ENCODE measurements around the gene ZBTB12.
"Not testable (repeated sequence)": the region's sequence is repeated elsewhere in the genome, so short reads cannot be mapped to it uniquely, and the experiment has no call there.

ZBTB12 gene

DNA sequence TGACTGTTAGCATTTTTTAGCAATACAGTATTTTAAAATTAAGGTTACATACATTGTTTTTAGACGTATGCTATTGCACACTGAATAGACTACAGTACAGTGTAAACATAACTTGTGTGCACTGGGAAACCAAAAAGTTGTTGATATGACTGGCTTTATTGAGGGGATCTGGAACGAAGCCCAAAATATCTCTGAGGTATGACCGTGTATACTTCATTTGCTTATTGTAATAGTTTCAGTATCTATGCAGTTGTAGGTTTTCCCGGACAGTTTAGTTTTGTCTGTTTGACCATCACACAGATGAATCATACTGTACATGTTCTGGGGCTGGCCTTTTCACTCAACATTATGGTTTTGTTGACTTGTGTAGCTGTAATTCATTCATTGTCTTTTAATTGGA is 6.9 kb upstream of the ZBTB12 start:
- TF ChIP-seq, protein P1, sequence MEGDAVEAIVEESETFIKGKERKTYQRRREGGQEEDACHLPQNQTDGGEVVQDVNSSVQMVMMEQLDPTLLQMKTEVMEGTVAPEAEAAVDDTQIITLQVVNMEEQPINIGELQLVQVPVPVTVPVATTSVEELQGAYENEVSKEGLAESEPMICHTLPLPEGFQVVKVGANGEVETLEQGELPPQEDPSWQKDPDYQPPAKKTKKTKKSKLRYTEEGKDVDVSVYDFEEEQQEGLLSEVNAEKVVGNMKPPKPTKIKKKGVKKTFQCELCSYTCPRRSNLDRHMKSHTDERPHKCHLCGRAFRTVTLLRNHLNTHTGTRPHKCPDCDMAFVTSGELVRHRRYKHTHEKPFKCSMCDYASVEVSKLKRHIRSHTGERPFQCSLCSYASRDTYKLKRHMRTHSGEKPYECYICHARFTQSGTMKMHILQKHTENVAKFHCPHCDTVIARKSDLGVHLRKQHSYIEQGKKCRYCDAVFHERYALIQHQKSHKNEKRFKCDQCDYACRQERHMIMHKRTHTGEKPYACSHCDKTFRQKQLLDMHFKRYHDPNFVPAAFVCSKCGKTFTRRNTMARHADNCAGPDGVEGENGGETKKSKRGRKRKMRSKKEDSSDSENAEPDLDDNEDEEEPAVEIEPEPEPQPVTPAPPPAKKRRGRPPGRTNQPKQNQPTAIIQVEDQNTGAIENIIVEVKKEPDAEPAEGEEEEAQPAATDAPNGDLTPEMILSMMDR (IDR thresholded peaks at IDR 0.05; ENCODE audit: low read depth, low read length), result no peak
- no peak overlapping the region for H3K4me3 ChIP-seq (ENCODE audit: low read depth, low read length)

DNA sequence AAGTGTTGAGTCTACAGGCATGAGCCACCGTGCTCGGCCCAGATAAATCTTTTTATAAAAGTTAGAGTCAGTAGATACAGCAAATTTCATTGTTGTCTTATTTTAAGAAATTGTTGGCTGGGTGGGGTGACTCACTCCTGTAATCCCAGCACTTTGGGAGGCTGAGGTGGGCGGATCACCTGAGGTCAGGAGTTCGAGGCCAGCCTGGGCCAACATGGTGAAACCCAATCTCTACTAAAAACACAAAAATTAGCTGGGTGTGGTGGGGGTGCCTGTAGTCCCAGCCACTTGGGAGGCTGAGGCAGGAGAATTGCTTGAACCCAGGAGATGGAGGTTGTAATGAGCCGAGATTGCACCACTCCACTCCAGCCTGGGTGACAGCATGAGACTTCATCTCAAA is 6.4 kb upstream of the ZBTB12 start:
- H3K4me3 ChIP-seq (ENCODE audit: low read depth, low read length), result not testable (repeated sequence)

DNA sequence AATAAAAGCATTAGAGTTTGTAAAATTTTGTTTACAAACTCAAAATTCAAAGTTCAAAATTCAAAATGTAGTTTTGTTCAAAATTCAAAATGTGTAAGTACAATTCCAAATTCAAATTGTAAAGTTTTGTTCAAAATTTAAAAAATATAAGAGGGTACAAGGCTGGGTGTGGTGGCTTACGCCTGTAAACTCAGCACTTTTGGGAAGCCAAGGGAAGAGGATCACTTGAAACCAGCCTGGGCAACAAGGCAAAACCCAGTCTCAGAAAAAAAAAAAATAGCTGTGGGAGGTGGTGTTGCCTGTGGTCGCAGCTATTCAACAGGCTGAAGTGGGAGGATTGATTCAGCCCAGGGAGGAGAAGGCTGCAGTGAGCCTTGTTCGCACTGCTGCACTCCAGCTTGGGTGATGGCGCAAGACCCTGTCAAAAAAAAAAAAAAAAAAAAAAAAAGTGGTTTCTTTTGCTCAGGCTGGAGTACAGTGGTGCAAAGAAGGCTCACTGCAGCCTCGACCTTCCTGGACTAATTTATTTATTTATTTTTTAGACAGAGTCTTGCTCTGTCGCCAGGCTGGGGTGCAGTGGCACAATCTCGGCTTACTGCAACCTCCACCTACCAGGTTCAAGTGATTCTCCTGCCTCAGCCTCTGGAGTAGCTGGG is 5.4 kb upstream of the ZBTB12 start:
- TF ChIP-seq, protein P1 (IDR thresholded peaks at IDR 0.05; ENCODE audit: low read depth, low read length), result no peak
- H3K4me3 ChIP-seq (ENCODE audit: low read depth, low read length), result no peak overlapping the region

DNA sequence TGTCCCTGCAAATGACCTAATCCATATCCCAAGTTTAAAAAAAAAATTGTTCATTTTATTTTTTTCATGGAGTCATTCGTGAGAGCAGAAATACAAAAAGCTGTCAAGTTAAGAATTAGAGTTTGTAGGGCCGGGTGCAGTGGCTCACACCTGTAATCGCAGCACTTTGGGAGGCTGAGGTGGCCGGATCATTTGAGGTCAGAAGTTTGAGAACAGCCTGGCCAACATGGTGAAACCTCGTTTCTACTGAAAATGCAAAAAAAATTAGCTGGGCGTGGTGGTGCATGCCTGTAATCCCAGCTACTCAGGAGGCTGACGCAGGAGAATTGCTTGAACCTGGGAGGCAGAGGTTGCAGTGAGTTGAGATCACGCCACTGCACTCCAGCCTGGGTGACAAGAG is 4.8 kb upstream of the ZBTB12 start:
- not testable (repeated sequence) for H3K4me3 ChIP-seq (ENCODE audit: low read depth, low read length)

DNA sequence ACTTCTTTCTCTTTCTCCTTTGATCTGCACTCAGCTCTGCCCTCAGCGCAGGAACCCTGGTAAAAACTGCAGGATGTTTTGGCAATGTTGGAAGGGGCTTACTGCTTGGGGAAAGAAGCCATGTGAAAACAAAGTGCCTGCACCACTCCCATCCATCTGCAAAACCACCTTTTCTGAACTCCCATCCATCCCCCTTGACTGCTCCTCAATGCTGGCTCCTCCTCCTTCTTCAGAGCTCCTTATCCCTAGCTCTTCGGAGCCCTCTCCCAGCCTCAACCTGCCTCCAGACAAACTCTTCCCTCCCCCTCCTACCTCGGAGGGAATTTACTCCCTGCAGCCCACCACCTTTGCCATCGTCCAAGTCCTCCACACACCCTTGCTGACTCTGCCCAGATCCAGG is 4.2 kb upstream of the ZBTB12 start:
- TF ChIP-seq, protein P1 (IDR thresholded peaks at IDR 0.05; ENCODE audit: low read depth, low read length), result no peak
- no peak overlapping the region for H3K4me3 ChIP-seq (ENCODE audit: low read depth, low read length)

DNA sequence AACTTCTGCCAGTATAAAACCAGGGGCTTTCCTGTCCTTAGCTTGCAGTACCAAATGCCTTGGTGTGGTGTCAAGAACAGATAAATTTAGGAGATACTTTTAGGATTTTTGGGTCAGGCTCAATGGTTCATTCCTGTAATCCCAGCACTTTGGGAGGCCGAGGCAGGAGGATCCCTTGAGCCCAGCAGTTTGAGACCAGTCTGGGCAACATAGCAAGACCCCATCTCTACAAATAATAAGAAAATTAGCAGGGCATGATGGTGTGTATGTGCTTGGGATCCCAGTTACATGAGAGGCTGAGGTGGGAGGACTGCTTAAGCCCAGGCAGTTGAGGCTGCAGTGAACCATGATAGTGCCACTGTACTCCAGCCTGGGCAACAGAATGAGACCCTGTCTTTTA is 3.2 kb upstream of the ZBTB12 start:
- H3K4me3 ChIP-seq (ENCODE audit: low read depth, low read length), result no peak overlapping the region
- TF ChIP-seq, protein P1 (IDR thresholded peaks at IDR 0.05; ENCODE audit: low read depth, low read length), result no peak

DNA sequence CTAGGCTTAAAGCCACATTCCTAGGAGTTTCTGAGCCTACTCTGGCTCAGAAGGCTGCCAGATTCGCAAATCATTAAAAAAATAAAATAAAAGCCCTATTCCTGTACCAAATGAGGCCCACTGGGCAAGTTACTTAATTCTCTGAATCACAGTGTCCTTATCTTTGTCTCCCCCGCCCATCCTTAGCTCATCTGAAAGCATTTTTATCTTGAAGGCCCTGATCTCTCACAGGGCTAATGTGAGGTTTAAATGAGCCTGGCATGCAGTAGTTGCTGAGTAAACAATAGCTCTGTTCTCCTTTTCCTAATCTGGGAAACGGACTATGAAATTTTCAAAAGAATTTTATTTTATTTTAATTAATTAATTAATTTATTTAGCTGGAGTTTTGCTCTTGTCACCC is 2.1 kb upstream of the ZBTB12 start:
- TF ChIP-seq, protein P1 (IDR thresholded peaks at IDR 0.05; ENCODE audit: low read depth, low read length), result no peak

DNA sequence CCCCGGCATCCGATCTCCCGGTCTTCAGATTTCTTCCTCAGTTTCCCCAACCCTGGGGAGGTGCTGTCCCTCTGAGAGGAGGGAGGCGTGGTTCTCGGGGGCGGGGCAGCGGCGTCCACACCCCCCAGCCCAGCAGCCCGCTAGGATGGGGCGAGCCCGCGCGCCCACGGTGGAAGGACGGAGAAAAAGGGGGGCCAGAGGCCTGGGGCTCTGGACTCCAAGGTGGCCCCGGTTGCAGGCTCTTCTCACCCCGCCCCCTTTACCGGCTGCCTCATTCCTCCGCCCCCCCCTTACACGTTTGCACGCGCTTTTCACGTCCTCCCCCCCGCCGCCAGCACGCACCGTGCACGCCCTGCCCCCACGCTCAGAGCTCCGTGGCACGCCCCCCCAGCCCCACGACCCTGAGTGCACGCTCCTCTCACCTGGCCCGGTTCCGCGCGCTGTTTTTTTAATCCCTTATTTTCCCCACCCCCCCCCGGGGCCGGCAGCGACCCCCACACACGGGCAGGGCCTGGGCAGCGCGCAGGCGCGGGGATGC is 402 bp downstream of the ZBTB12 start:
- TF ChIP-seq, protein P1 (IDR thresholded peaks at IDR 0.05; ENCODE audit: low read depth, low read length), result no peak
- peak overlapping the region; percentile 64 for H3K4me3 ChIP-seq (ENCODE audit: low read depth, low read length)

More for the DNA sequence above, 2.1 kb upstream of the ZBTB12 start:
- H3K4me3 ChIP-seq (ENCODE audit: low read depth, low read length), result no peak overlapping the region
